ENCODE data around the gene RCN1.
"Not testable (repeated sequence)": the region's sequence is repeated elsewhere in the genome, so short reads cannot be mapped to it uniquely, and the experiment has no call there.

RCN1 gene

DNA sequence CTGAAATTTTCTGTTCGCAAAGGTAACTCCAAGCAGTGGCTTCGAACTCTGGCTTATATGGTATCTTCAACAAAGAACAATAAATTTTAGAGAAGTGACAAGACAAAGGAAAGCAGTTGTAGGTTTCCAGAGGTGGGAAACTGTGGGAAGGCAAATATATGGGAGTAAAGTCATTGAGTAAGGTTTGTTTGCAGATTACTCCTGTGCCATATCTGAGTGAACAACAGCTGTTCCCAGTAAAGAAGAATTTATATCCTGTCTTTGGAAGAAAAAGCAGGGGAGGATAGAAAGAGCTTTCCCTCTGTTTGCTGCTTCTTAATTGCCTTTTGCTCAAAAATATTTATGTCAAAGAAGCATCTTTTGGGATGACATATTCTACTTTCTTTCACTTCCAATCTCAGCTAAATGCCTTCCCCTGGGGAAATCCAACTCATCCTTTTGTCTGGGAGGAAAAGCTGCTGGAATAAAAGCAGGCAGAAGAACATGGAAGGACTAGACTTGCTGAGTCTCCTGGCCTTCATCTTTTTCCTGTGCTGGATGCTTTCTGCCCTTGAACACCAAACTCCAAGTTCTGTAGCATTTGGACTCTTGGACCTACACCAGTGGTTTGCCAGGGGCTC lies 10.4 kb upstream of the RCN1 start:
- DNase-seq, result no peak

DNA sequence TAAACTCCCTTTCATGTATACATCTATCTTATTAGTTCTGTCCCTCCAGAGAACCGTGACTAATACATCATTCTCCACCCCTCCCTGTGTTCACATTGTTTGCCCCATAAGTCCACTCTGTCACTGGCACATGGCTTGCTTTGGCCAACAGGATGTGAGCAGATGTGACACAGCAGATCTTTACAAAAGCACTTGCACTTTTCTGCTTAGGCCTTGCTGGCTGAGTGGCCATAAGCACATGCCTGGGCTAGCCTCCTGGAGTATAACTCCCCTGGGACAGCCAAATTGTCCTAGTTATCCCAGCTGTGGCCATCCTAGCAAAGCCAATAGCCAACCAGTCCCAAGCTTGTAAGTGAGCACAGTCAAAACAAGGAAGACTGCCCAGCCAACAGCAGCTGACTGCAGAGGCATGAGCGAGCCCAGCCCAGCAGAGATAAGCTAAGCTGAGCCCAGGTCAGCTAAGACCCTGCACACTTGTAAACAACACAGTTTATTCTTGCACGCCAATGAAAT lies 9.7 kb upstream of the RCN1 start:
- DNase-seq, result peak; percentile 36

DNA sequence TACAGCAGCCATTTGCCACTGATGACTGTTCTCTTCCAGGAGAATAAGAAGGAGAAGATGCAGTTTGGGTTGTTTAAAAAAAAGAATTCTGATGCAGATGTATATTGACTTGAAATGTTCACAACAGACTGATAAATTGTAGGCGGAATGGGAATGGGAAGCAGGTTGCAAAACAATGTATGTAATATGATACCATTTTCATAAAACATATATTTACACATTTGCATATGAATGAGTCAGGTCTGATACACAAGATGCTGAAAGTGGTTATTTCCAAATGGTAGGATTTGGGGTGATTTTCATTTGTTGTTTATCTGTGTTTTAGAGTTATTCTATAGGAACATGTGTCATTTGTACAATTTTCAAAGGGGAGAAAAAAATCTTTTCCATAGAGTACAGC lies 9.0 kb upstream of the RCN1 start:
- no peak for DNase-seq

DNA sequence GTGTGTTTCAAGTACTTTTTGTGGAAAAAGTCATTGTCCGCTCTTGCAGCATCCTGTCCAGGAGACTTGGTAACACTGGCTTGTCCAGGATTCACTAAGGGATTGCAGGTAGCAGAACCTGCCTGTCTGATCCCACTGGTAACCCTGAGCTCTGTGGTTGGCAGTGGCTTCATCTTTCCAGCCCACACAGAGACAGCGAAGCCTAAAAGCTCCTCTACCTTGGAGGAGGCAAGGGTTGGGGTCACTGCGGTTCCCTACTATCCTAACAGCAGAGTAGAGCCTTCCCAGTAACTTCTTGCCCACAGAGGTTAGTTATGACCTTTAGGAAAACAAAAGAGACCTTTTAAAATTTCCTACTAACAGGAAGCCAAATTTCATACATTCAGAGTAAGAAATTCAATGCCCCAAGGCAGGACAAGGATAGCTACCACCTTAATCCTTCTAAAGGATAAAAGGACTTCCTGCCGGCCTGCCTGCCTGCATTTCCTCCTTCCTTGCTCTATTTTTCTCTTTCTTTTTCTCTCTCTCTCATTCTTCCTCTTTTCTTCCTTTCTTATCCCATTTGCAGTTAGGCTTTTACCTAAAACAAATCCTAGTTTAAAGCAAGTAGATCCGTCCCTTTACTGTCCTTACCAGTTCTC lies 8.4 kb upstream of the RCN1 start:
- no peak for DNase-seq

DNA sequence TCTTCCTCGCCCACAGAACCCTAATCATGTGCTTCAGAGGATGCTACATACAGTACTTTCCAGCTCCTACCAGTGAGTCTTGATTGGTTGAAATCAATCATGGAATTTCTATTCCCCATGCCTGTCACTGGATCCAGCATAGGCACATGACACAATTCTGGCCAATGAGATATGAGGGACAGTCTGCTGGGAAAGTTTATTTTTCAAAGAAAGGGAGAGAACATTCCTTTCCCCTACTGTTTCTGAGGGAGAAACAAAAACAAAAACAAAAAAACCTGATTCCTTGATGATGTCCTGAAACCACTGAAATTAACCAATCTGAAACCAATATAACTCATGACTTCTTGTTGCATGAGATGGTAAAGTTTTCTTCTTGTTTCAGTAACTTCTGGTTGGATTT lies 3.3 kb upstream of the RCN1 start:
- DNase-seq, result no peak

DNA sequence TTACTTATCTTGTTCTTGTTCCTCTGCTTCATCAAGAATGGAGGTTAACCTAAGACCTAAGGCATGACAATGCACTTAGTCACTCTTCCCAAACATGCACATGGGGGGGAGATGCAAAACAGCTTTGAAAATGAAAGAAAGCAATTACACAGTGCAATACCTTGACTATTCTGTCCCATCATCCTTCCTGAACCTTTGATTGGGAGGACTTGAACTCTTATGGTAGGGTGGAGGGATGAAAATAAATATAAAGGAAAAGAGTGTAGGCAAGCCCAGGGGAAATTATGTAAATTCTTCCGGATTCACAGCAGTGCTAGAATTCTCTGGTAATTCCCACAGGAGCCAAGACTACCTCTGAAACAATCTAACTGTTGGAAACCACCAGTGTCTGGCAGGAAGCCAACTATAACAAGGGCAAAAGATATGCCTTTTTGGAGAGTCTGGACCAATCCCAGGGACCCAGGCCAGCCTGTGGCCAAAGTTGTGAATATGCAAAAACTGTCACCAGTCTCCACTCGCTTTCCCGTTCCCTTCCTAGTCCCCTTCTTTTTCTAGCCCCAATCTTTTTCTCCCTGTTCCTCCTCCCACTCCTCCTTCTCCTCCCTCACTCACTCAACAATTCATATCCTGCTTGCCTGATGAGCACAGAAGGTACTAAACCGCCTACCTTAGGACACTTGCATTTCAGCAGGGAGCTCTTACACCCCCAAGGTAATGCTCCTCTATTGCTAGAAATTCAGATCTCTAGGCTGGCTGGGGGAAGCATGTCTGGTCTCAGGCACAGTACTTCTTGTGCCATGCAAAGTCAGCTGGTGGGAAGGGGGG lies 2.5 kb upstream of the RCN1 start:
- DNase-seq, result peak; percentile 63

DNA sequence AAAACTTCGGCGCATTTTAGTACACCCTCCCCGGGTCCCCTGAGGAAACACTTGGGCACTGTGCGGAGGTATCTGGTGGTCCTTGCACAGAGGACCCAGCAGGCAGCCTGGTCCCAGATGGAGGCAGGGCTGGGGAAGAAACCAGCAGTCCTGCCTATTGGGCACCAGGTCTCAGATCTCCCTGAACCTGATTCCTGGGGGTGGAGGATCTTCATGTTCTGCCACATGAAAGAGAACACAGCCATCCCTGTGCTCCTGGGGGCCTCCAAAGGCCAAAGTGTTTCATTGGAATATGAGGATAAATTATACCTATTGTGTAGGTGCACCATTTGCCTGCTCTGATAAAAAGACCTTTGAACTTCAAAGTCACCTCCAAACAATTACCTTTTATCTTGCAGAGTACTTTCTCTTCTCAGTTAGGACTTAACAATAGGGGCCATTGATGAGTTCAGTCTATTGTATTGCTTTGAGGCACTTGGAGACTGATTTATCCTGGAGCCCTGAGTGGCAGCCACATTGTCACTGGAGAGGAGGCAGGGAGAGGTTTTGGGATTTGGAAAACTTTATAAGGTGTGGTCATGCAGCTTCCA lies 1.8 kb downstream of the RCN1 start:
- DNase-seq, result no peak

DNA sequence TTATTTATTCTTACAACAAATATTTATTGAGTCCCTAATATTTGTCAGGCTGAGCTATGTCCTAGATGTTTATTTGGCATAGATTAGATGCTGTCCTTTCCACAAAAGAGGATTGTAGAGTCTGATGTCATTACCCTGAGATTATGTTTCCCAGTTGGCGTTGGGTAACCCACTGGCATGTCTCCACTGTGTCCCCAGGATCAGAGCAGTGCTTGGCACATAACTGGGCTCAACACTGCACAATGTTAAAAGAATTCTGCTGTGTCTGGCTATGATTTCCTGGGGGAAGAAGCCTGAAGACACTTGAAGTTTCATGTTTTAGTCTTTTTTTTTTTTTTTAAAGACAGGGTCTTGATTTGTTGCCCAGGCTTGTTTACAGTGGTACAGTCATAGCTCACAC lies 4.0 kb downstream of the RCN1 start:
- no peak for DNase-seq

DNA sequence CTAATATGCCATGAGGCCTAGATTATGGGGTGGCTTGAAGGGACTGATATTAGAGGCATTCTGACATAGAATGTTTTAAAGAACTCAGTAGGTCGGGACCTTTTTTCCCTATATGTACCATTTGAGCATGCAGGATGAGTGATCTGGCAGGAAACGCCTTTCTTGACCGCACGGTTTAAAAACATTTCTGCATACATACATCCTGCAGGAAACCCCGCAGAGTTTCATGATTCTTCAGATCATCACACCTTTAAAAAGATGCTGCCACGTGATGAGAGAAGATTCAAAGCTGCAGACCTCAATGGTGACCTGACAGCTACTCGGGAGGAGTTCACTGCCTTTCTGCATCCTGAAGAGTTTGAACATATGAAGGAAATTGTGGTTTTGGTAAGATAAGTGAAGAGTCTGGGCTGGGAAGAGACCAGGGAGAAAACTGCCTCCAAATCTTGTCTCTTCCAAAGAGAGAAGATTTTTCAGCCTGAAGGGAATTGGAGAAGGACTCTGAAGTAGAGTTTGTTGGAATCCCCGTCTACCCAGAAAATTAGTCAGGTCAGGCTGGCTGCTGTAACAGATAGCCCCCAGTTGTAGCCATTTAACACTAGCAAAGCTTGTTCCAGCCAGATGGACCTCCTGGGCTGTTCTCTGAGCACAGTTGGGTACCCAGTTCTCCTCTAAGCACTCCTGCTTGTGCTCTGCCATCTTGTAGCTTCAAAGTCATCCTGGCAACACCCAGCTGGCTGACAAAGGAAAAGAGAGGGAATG lies 7.4 kb downstream of the RCN1 start:
- no peak for DNase-seq

DNA sequence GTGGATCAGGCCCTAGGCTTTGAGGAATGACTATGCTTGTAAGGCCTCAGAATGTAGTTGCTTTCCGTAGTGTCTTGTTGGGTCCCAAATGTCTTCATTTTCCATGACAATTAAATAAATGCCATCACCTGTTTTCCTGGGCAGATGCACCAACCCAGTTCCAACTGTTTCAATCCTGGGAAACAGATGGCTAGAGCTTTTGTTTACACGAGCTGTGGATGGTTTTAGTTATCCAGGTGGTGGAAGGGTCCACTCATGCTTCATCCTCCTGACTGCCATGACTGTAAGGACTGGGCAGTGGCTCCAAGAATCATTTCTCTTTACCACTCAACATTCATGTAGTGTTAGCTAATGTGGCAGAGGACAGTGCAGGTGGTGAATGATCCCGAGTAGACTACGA lies 8.6 kb downstream of the RCN1 start:
- no peak for DNase-seq

DNA sequence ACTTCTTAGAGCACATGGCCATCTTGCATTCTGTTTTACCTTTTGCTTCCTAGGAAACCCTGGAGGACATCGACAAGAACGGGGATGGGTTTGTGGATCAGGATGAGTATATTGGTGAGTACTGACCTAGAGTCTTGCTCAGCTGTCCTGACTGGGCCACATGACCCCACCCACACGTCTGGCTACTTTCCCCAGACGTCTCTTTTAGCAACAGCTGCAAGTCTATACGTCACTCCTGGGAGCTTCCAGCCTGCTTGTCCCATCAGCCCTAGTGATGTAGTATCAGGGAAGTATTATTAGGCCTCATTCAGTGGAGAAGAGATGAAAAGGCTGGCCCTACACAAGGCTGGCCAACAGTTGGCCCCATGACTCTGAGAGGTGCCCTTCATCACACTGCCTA lies 9.6 kb downstream of the RCN1 start:
- no peak for DNase-seq

DNA sequence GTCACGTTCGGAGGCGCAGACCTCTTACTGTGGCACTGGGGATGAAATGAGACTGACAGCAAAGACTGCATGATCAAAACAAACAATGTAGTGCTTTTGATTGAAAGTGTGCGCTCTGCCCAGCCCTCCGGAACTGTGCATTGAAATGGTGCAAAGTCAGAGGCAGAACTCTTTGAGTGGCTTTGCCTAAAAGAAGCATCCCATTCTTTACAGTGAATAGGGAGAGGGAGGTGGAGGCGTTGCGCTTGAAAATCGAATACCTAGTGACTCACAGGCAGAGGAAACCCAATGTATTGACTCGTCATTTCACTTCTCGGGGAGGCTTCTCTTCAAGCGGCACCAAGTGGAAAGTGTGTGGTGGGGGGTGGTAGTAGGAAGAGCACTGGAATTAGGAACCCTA lies 10.9 kb downstream of the RCN1 start:
- no peak for DNase-seq

DNA sequence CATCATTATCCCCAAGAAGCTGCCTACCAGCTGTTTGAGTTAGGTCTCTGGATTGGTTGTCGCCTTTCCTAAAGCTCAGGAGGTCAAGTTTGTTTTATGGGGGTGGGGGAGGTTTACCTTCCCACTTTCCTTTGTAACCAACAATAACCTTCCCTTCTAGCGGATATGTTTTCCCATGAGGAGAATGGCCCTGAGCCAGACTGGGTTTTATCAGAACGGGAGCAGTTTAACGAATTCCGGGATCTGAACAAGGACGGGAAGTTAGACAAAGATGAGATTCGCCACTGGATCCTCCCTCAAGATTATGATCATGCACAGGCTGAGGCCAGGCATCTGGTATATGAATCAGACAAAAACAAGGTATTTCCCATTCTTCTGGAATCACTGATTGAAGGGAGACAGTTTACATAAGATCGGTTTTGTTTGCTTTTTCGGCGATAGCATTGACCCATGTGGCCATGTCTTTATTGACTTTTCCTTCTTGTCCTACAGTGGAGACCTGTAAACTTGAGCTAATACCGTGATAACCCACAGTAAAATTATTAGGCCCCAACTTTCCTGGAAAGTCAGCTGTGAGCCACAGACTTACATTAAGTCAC lies 12.3 kb downstream of the RCN1 start:
- DNase-seq, result not testable (repeated sequence)

DNA sequence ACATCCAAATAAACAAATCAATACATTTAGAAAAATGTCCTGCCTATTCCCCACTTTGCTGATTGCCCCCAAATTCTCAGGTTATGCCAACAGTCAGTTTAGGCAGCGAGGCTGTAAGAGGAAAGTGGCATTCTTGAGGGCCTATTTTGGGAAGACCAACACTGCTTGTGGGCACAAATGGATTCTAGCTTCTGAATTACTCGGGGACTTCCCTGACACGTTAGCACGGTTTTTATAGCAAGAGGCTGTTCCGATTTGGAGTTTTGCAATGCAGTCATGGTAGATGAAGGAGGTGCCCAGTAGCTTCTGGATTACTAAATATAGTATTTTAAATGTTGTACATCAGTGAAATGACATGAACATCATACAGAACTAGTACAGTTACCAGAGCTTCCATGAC lies 13.1 kb downstream of the RCN1 start:
- DNase-seq, result no peak

DNA sequence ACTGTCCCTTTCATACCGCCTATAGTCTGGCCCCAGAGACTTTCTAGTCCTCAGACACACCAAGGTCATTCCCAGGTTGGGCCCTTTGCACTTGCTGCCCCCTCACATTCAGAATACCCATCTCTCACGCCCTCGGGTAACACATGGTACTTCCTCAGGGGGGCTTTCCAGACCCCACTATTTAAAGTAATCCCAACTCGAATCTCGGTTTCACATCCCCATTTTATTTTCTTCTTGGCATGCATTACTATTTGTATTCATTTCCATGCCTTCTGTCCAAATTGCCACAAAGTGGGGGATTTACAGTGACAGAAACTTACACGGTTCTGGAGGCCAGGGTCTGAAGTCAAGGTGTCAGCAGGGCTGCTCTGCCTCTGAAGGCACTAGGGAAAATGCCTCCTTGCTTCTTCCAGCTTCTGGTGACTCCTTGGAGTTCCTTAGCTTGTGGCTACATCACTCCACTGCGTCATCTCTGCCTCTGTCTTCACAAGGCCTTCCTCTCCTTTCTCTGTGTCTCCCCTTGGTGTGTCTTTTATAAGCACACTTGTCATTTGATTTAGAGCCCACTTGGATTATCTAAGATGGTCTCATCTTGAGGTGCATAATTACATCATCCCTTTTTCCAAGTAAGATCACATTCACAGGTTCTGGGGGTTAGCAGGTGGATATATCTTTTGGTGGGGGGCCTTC lies 15.1 kb downstream of the RCN1 start:
- no peak for DNase-seq

DNA sequence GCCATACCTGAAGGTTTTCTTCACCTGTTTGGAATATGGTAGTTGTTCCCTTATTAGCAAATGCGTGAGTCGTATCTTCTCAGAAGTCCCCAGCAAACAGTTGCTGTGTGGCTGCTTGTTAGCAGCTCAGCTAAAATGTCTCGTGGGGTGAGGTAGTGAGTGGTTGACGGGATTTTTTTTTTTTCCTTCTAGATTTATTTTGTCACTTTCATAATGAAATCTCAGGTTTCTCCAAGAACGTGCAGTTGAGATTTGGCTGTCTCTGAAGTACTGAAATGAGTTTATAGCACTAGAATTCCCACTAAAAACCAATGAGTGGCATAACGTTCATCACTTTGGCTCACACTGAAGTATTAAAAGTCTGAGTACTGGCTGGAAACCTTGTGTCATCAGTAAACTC lies 16.8 kb downstream of the RCN1 start:
- DNase-seq, result no peak

DNA sequence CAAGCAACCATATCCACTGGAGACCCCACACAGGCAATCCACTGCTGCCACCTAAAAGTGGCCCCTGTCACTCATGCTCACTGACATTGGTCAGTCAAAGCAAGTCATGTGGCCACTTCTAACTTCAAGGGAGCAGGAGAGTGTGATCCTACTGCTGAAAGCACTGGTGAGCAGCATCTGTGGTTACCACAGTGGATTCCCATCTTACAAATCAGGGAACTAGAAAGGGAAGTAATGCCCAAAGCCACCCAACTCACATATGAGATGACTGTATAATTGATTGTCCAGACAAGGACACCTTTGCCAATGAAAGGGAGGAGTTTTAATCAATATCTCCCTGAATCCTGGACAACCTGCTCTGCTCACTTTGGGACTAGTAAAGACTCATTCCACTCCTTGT lies 17.7 kb downstream of the RCN1 start:
- DNase-seq, result no peak

DNA sequence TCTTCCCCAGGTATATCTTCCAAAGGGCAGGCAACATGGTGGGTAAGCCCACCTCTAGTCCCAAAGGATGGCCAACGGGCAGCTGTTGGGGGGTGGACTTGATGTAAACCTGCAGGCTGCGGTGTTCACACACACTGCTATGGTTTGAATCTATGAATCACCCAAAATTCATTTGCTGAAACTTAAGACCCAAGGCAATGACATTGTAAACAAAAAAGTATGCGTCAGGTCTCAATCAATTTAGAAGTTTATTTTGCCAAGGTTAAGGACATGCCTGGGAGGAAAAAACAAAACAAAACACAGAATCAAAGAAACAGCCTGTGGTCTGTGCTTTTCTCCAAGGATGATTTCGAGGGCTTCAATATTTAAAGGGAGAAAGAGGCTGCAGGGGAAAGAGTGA lies 18.3 kb downstream of the RCN1 start:
- peak; percentile 6 for DNase-seq

DNA sequence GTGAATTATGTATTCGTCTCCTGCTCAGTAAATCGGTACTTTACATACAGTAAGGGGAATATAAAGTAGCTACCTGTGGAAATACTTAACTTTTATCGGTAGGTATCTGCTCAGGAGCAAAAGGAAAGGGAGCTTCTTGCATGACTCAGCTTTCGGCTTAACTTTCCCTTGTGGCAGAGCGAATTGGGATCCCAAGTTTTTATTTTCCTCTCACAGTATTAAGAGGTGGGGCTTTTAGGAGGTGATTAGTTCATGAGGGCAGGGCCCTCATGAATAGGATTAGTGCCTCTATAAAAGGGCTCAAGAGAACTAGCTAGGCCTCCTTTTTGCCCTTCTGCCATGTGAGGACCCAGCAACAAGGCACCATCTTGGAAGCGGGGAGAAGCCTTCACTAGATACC lies 18.7 kb downstream of the RCN1 start:
- no peak for DNase-seq

DNA sequence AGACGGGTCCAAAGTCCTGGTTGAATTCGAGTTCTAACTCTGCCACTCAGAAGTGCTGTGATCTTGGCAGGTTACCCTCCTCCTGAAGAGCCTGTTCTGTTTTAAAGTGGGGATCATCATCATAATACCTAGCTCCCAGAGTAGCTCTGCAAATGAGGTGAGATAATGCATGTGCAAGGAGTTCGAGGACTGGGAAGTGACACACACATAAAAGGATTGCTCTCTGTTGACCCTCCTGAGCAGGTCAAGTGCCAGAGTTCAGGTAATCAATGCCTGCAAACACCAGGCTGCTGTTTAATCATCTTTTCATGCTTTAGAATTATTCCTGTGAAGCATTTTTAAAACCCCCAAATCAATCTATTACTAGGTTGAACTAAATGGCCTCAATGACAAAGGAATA lies 19.9 kb downstream of the RCN1 start:
- DNase-seq, result no peak

DNA sequence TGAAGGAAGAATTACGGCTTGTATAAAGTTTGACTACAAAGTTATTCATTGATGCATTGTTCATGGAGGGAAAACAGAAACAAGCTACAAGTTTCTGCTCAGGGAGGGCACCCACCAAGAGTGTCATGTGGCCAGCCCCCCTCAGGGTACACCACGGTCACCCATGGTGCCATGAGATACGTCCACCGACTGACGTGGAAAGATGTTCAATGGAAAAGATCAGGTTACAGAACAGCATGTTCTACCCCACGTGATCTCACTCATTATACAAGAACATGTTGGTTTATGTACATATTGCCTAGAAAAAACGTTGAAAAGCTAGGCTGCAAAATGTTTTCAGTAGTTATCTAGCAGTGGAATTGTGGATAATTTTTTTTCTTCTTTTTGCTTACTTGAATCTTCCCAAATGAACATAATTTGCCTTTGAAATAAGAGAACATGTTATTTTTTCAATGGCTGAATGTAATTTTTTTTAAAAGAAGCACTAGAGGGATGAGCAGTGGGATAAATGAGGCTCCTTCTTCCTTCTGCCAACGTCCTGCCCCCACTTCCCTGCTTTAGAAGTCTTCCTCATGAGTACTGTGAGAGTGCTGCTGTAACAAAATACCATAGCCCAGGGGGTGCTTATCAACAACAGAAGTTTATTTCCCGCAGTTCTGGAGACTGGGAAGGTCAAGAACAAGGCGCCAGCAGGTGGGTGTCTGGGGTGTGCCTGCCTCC lies 22.5 kb downstream of the RCN1 start:
- DNase-seq, result no peak

Measured in T1000 (cell line).